IMR-90 (cell line): ENCODE data around the gene MSI2. TPM values are rescaled to one million over a fixed set of nuclear protein-coding genes. Genes with fewer than 3 reads are reported as not detected.
A peak's percentile ranks its signal among the peaks of the same experiment; 100 is the strongest.

Experiments
- ATAC-seq: fragments of 200-7000 bp; cut with Tn5 transposase; 2 replicates; pipeline ENCODE4 v1.9.1; 2020; ENCODE audit warnings: low read depth, mild to moderate bottlenecking, moderate library complexity
- BruUV-seq: library from RNA; stranded (reverse); fragments of 400-500 nt; replicated peaks from 2 replicates; lab custom pipeline; 2021; lab: Mats Ljungman, UMichigan
- CTCF ChIA-PET: fragments of 300-600 bp; formaldehyde crosslinking; extraction: SDS; loops from one replicate; lab custom pipeline; 2021; ENCODE audit warnings: antibody characterized with exemption; lab: Yijun Ruan, JAX
- POLR2A ChIA-PET: fragments of 300-600 bp; sonication (Branson Sonifier 250); formaldehyde crosslinking; loops from one replicate; lab custom pipeline; 2022; ENCODE audit warnings: antibody characterized with exemption; ENCODE audit not compliant: unreplicated experiment; lab: Charles Lee
- DNase-seq: peaks from one replicate; pipeline ENCODE4 v3.0.0; 2013
- H2AFZ ChIP-seq: replicated peaks from 2 replicates; pipeline ENCODE3; 2013; ENCODE audit warnings: low read length, mild to moderate bottlenecking; ENCODE audit not compliant: poor library complexity
- H2AK5ac ChIP-seq: 2 replicates; pipeline ENCODE4 v1.6.1; 2013; ENCODE audit warnings: low read depth, low read length, inconsistent platforms
- H2AK9ac ChIP-seq: replicated peaks from 2 replicates; pipeline ENCODE3; 2013; ENCODE audit warnings: mild to moderate bottlenecking, low read depth, low read length, moderate library complexity; ENCODE audit not compliant: poor library complexity
- H2BK120ac ChIP-seq: 2 replicates; pipeline ENCODE4 v1.6.1; 2013; ENCODE audit warnings: low read depth, low read length, inconsistent platforms
- H2BK15ac ChIP-seq: 3 replicates; pipeline ENCODE4 v1.6.1; 2013; ENCODE audit warnings: low read depth, low read length, inconsistent platforms
- H2BK20ac ChIP-seq: 2 replicates; pipeline ENCODE4 v1.6.1; 2013; ENCODE audit warnings: low read depth, mild to moderate bottlenecking, inconsistent platforms, low read length, moderate library complexity
- H2BK5ac ChIP-seq: 2 replicates; pipeline ENCODE4 v1.6.1; 2013; ENCODE audit warnings: mild to moderate bottlenecking, low read depth, low read length, inconsistent platforms; ENCODE audit not compliant: poor library complexity, severe bottlenecking
- H3K14ac ChIP-seq: replicated peaks from 2 replicates; pipeline ENCODE4 v1.6.1; 2013; ENCODE audit warnings: low read depth, low read length, inconsistent platforms
- H3K18ac ChIP-seq: 2 replicates; pipeline ENCODE4 v1.6.1; 2013; ENCODE audit warnings: low read depth, low read length, control low read depth
- H3K23ac ChIP-seq: 2 replicates; pipeline ENCODE4 v1.6.1; 2013; ENCODE audit warnings: low read depth, low read length, inconsistent platforms
- H3K27ac ChIP-seq: 2 replicates; pipeline ENCODE4 v1.5.1; 2013; ENCODE audit warnings: mild to moderate bottlenecking, control low read depth, low read length; ENCODE audit not compliant: insufficient read depth
- H3K27me3 ChIP-seq: 2 replicates; pipeline ENCODE4 v1.6.1; 2013; ENCODE audit warnings: low read length; ENCODE audit not compliant: control insufficient read depth, insufficient read depth
- H3K36me3 ChIP-seq: 2 replicates; pipeline ENCODE4 v1.6.1; 2013; ENCODE audit warnings: low read length, mixed read lengths; ENCODE audit not compliant: control insufficient read depth, insufficient read depth
- H3K4ac ChIP-seq: 2 replicates; pipeline ENCODE4 v1.6.1; 2013; ENCODE audit warnings: low read depth, low read length, inconsistent platforms
- H3K4me1 ChIP-seq: 2 replicates; pipeline ENCODE4 v1.6.1; 2013; ENCODE audit warnings: low read length, mixed read lengths; ENCODE audit not compliant: control insufficient read depth, insufficient read depth
- H3K4me2 ChIP-seq: 2 replicates; pipeline ENCODE4 v1.6.1; 2013; ENCODE audit warnings: low read depth, mild to moderate bottlenecking, control low read depth, low read length, moderate library complexity
- H3K4me3 ChIP-seq: 2 replicates; pipeline ENCODE4 v1.5.1; 2013; ENCODE audit warnings: low read depth, mild to moderate bottlenecking, control low read depth, low read length, moderate library complexity; ENCODE audit not compliant: insufficient read depth
- H3K56ac ChIP-seq: 2 replicates; pipeline ENCODE4 v1.6.1; 2013; ENCODE audit warnings: low read length, inconsistent platforms; ENCODE audit not compliant: insufficient read depth; ENCODE audit errors: extremely low read depth
- H3K79me1 ChIP-seq, 2 experiments: 2 replicates each; pipeline ENCODE4 v1.6.1; 2013; ENCODE audit warnings: low read length in 2 of 2, inconsistent platforms in 1 of 2, low read depth in 1 of 2
- H3K9ac ChIP-seq: 2 replicates; pipeline ENCODE4 v1.6.1; 2013; ENCODE audit warnings: low read depth, low read length, control low read depth
- H3K9me1 ChIP-seq: 2 replicates; pipeline ENCODE4 v1.6.1; 2013; ENCODE audit warnings: low read length, inconsistent platforms; ENCODE audit not compliant: insufficient read depth
- H3K9me3 ChIP-seq: 2 replicates; pipeline ENCODE4 v1.6.1; 2013; ENCODE audit warnings: low read length; ENCODE audit not compliant: control insufficient read depth, insufficient read depth
- H4K20me1 ChIP-seq: 2 replicates; pipeline ENCODE4 v1.6.1; 2013; ENCODE audit warnings: low read length, inconsistent platforms; ENCODE audit not compliant: insufficient read depth
- H4K5ac ChIP-seq: 2 replicates; pipeline ENCODE4 v1.6.1; 2013; ENCODE audit warnings: mild to moderate bottlenecking, low read depth, low read length, control low read depth
- H4K8ac ChIP-seq, 2 experiments: 2 replicates each; pipeline ENCODE4 v1.6.1; 2013; ENCODE audit warnings: low read depth in 2 of 2, low read length in 2 of 2, control low read depth in 1 of 2, inconsistent platforms in 1 of 2
- H4K91ac ChIP-seq: 2 replicates; pipeline ENCODE4 v1.6.1; 2013; ENCODE audit warnings: low read depth, low read length, inconsistent platforms; ENCODE audit not compliant: insufficient read depth
- CEBPB ChIP-seq: IDR thresholded peaks from 2 replicates; pipeline ENCODE4 v1.6.1; 2012; ENCODE audit warnings: low read depth, low read length, improper control_type of control experiment
- CHD1 ChIP-seq: IDR thresholded peaks from 2 replicates; pipeline ENCODE4 v1.6.1; 2012; ENCODE audit warnings: low read depth, low read length, improper control_type of control experiment
- ELK1 ChIP-seq: fragments of 150-350 bp; IDR thresholded peaks from 2 replicates; pipeline ENCODE4 v1.6.1; 2016; ENCODE audit warnings: low read depth, mild to moderate bottlenecking, low read length, moderate library complexity, borderline replicate concordance
- MAFK ChIP-seq: IDR thresholded peaks from 2 replicates; pipeline ENCODE4 v1.6.1; 2012; ENCODE audit warnings: low read depth, low read length, improper control_type of control experiment
- MXI1 ChIP-seq: IDR thresholded peaks from 2 replicates; pipeline ENCODE4 v1.6.1; 2012; ENCODE audit warnings: low read depth, mild to moderate bottlenecking, low read length, moderate library complexity, borderline replicate concordance
- RCOR1 ChIP-seq: IDR thresholded peaks from 2 replicates; pipeline ENCODE4 v1.6.1; 2012; ENCODE audit warnings: mild to moderate bottlenecking, low read length, improper control_type of control experiment; ENCODE audit not compliant: insufficient replicate concordance
- RFX5 ChIP-seq: IDR thresholded peaks from 2 replicates; pipeline ENCODE4 v1.8.0; 2012; ENCODE audit warnings: low read depth, mild to moderate bottlenecking, low read length, moderate library complexity
- SMC3 ChIP-seq: fragments of 150-350 bp; IDR thresholded peaks from 2 replicates; pipeline ENCODE4 v1.6.1; 2016; ENCODE audit warnings: low read depth, mild to moderate bottlenecking, antibody characterized with exemption, low read length, moderate library complexity
- WGBS, 2 experiments: methylation state at CpG; one replicate each; pipeline versions ENCODE4 v1.1.5 to v1.1.7; 2013; ENCODE audit warnings: missing lambda C conversion rate in 2 of 2; ENCODE audit not compliant: insufficient read length in 1 of 2; ENCODE audit errors: extremely low coverage in 2 of 2; 5-methylcytosine and 5-hydroxymethylcytosine counted together
- dilution Hi-C: fragments of 300-500 bp; cut with HindIII; formaldehyde crosslinking; loops from one replicate; pipeline ENCODE4 v1.14.3; 2018; ENCODE audit warnings: low sequenced_read_pairs; ENCODE audit not compliant: unreplicated experiment
- in situ Hi-C: fragments of 300-500 bp; cut with MboI; formaldehyde crosslinking; loops from 3 replicates; pipeline ENCODE4 v1.14.3; 2019; ENCODE audit warnings: low sequenced_read_pairs, inconsistent platforms, mixed read lengths
- intact Hi-C: fragments of 100-400 bp; cut with micrococcal nuclease; formaldehyde crosslinking; loops from 2 replicates; pipeline ENCODE4 v1.10.0; 2022
- polyA plus RNA-seq, 3 experiments: library from polyadenylated mRNA; depleted of rRNA; stranded (reverse); fragments of >200 nt; gene quantifications; 2 replicates each; pipeline ENCODE4 v1.2.3, GENCODE V29; 2012; ENCODE audit warnings: low replicate concordance in 1 of 3
- total RNA-seq: library from RNA; depleted of rRNA; stranded (reverse); fragments of >200 nt; gene quantifications from 2 replicates; pipeline ENCODE4 v1.2.3, GENCODE V29; 2012

Gene MSI2
- total and polyA plus RNA-seq, 2 of the 4 experiments (the other 2 are of a cell fraction), result 13.0 to 16.0 TPM

- H4K5ac ChIP-seq, result no peak overlapping the region
- no TSS peak for BruUV-seq
- no peak overlapping the region for H3K14ac ChIP-seq
- H2AK9ac ChIP-seq, result no peak overlapping the region
- H3K36me3 ChIP-seq, result no peaks in the 10 kb centered on the region
- ChIA-PET CTCF (no interaction called here), POLR2A (no interaction called here)
- no peak overlapping the region for H2BK5ac ChIP-seq
- H3K23ac ChIP-seq, result no peak overlapping the region
- H2AFZ ChIP-seq, result peak overlapping the region; percentile 59
- no peaks in the 10 kb centered on the region for H3K9me3 ChIP-seq
- H3K27ac ChIP-seq, result no peak overlapping the region
- H2BK20ac ChIP-seq, result no peak overlapping the region
- ATAC-seq (peak; percentile 49), DNase-seq (peak; percentile 10)
- intact Hi-C loops, result no loop called here
- H4K8ac ChIP-seq, result no peak overlapping the region
- H4K91ac ChIP-seq, result no peak overlapping the region
- no peak overlapping the region for H3K4me3 ChIP-seq
- no peaks in the 10 kb centered on the region for H3K9me1 ChIP-seq
- H2AK5ac ChIP-seq, result no peak overlapping the region
- H2BK120ac ChIP-seq, result no peak overlapping the region
- H4K20me1 ChIP-seq, result no peaks in the 10 kb centered on the region
- no peaks in the 10 kb centered on the region for H3K4me1 ChIP-seq
- peaks cover 25% of the 10 kb centered on the region for H3K27me3 ChIP-seq
- in situ Hi-C loops, result no loop called here
- no peak overlapping the region for H3K56ac ChIP-seq
- no peak overlapping the region for H3K9ac ChIP-seq
- WGBS, 2 experiments, result 0% methylated on average over 1 of the region's 6 CpGs; no CpG with 5 or more reads in 1 of the 2 experiments
- H3K4me2 ChIP-seq, result peak overlapping the region; percentile 37; the same call in 1 of the 2 replicates
- dilution Hi-C loops, result no loop called here
- TF ChIP-seq RFX5 (no peak), RCOR1 (no peak), CEBPB (no peak), ELK1 (no peak), MXI1 (no peak), CHD1 (no peak), SMC3 (no peak), MAFK (no peak)
- no peaks in the 10 kb centered on the region for H3K79me1 ChIP-seq
- no peak overlapping the region for H2BK15ac ChIP-seq
- H3K4ac ChIP-seq, result no peak overlapping the region
- H3K18ac ChIP-seq, result no peak overlapping the region
These were observed 451.6 kb downstream of the MSI2 start for GRCh38 chr17:57707892-57708291.
